Liver (tissue), 9 donors: ENCODE data around the gene TSPAN7. TPM values are rescaled to one million over a fixed set of nuclear protein-coding genes. Genes with fewer than 3 reads are reported as not detected.

Source experiments
- DNase-seq: peaks from one replicate; pipeline ENCODE4 v3.0.0-alpha.2; 2017; ENCODE audit warnings: low spot score
- H3K27ac ChIP-seq, 2 donors: one replicate each; pipeline ENCODE4 v1.7.0; 2013; ENCODE audit warnings: inconsistent platforms in 2 of 2, low read length in 2 of 2, control low read depth in 1 of 2, low read depth in 1 of 2, mild to moderate bottlenecking in 1 of 2
- H3K27me3 ChIP-seq, 4 donors: one replicate each; pipeline versions ENCODE4 v1.6.1 to v1.7.0; 2013; ENCODE audit warnings: low read length in 3 of 4, inconsistent platforms in 1 of 4, mild to moderate bottlenecking in 1 of 4, moderate library complexity in 1 of 4; ENCODE audit not compliant: control insufficient read depth in 4 of 4, insufficient read depth in 4 of 4
- H3K36me3 ChIP-seq, 4 donors: one replicate each; pipeline versions ENCODE4 v1.6.1 to v1.7.0; 2013; ENCODE audit warnings: low read length in 3 of 4, mild to moderate bottlenecking in 3 of 4, low read depth in 1 of 4, moderate library complexity in 1 of 4; ENCODE audit not compliant: control insufficient read depth in 4 of 4, insufficient read depth in 3 of 4
- H3K4me1 ChIP-seq, 4 donors: one replicate each; pipeline versions ENCODE4 v1.6.1 to v1.7.0; 2013; ENCODE audit warnings: low read length in 3 of 4, mild to moderate bottlenecking in 3 of 4, moderate library complexity in 1 of 4; ENCODE audit not compliant: control insufficient read depth in 4 of 4, insufficient read depth in 4 of 4
- H3K4me3 ChIP-seq, 3 donors: one replicate each; pipeline versions ENCODE4 v1.6.1 to v1.7.0; 2013; ENCODE audit warnings: low read length in 3 of 3, control low read depth in 1 of 3, low read depth in 1 of 3, mild to moderate bottlenecking in 1 of 3
- H3K9ac ChIP-seq, 2 donors: one replicate each; pipeline ENCODE4 v1.7.0; 2013; ENCODE audit warnings: low read length in 2 of 2, mild to moderate bottlenecking in 2 of 2, moderate library complexity in 2 of 2, control low read depth in 1 of 2, low read depth in 1 of 2
- H3K9me3 ChIP-seq, 4 donors: one replicate each; pipeline versions ENCODE4 v1.6.1 to v1.7.0; 2013; ENCODE audit warnings: low read length in 3 of 4; ENCODE audit not compliant: control insufficient read depth in 4 of 4
- ATF3 ChIP-seq: IDR thresholded peaks from 2 replicates; pipeline ENCODE4 v1.6.1; 2016; ENCODE audit warnings: antibody characterized with exemption
- CTCF ChIP-seq: fragments of 150-350 bp; IDR thresholded peaks from 2 replicates; pipeline ENCODE4 v1.5.1; 2017; ENCODE audit warnings: improper control_type of control experiment, low read depth, low read length; ENCODE audit not compliant: missing input control
- EGR1 ChIP-seq, 2 donors: IDR thresholded peaks; 2 replicates each; pipeline ENCODE4 v1.6.1; 2016 to 2018; ENCODE audit warnings: antibody characterized with exemption in 2 of 2, low read depth in 2 of 2
- GABPA ChIP-seq, 2 donors: IDR thresholded peaks in 1 of 2; conservative IDR thresholded peaks in 1 of 2; 2 replicates each; pipeline ENCODE4 v1.6.1; 2016; ENCODE audit warnings: antibody characterized with exemption in 2 of 2, mild to moderate bottlenecking in 1 of 2, moderate library complexity in 1 of 2
- HNF4G ChIP-seq: IDR thresholded peaks from 2 replicates; pipeline ENCODE4 v1.6.1; 2016; ENCODE audit warnings: antibody characterized with exemption
- JUND ChIP-seq, 2 donors: IDR thresholded peaks; 2 replicates each; pipeline ENCODE4 v1.6.1; 2016; ENCODE audit warnings: antibody characterized with exemption in 2 of 2
- MAX ChIP-seq: IDR thresholded peaks from 2 replicates; pipeline ENCODE4 v1.6.1; 2016; ENCODE audit warnings: antibody characterized with exemption
- RAD21 ChIP-seq, 2 donors: IDR thresholded peaks; 2 replicates each; pipeline ENCODE4 v1.6.1; 2016; ENCODE audit warnings: antibody characterized with exemption in 2 of 2, mild to moderate bottlenecking in 2 of 2
- REST ChIP-seq: IDR thresholded peaks from 2 replicates; pipeline ENCODE4 v1.6.1; 2016; ENCODE audit warnings: antibody characterized with exemption, mild to moderate bottlenecking
- SP1 ChIP-seq: IDR thresholded peaks from 2 replicates; pipeline ENCODE4 v1.6.1; 2018; ENCODE audit warnings: antibody characterized with exemption, mild to moderate bottlenecking
- TAF1 ChIP-seq: conservative IDR thresholded peaks from 2 replicates; pipeline ENCODE4 v1.6.1; 2016; ENCODE audit warnings: antibody characterized with exemption, mild to moderate bottlenecking
- YY1 ChIP-seq: IDR thresholded peaks from 2 replicates; pipeline ENCODE4 v1.6.1; 2016; ENCODE audit warnings: antibody characterized with exemption, mild to moderate bottlenecking
- ZBTB33 ChIP-seq: IDR thresholded peaks from 2 replicates; pipeline ENCODE4 v1.6.1; 2016; ENCODE audit warnings: antibody characterized with exemption
- WGBS: extraction: QIAGEN DNeasy Blood & Tissue Kit; methylation state at CpG from one replicate; pipeline ENCODE4 v1.1.7; 2013; 5-methylcytosine and 5-hydroxymethylcytosine counted together
- polyA plus RNA-seq, 2 donors: library from polyadenylated mRNA; stranded (reverse) in 1 of 2; unstranded in 1 of 2; fragments of 200-250 nt in 1 of 2; fragments of >200 nt in 1 of 2; fragmentation: Nextera tagmentation in 1 of 2; extraction: Ambion mirVana in 1 of 2; gene quantifications; one replicate each; pipeline versions ENCODE4 v1.2.1 to v1.2.3, GENCODE V29; 2013 to 2015
- total RNA-seq, 2 donors: library from RNA; depleted of rRNA; stranded (reverse); fragments of >200 nt; gene quantifications; one replicate each; pipeline ENCODE4 v1.2.3, GENCODE V29; 2014
- donor health status: healthy.
- donor health status: healthy.
- donor health status: healthy.
- donor health status: healthy.
- donor health status: healthy.

Gene TSPAN7
- total and polyA plus RNA-seq, 4 donors: 10.1 to 26.2 (median 17.6) TPM

GRCh38 chrX:38627683-38628082 lies 66.3 kb downstream of the TSPAN7 start:
- no peak for DNase-seq
- peak; percentile 20 for TF ChIP-seq CTCF
- TF ChIP-seq JUND (IDR thresholded peaks at IDR 0.05): no peak
- peak; percentile 24 to 66 for TF ChIP-seq RAD21 (IDR thresholded peaks at IDR 0.05)
- no peaks in the 10 kb centered on the region for H3K4me1 ChIP-seq

GRCh38 chrX:38628587-38628986 lies 67.2 kb downstream of the TSPAN7 start:
- TF ChIP-seq GABPA (IDR thresholded peaks at IDR 0.05 in 1 of 2, conservative IDR thresholded peaks at IDR 0.05 in 1 of 2) (no peak), HNF4G (no peak), JUND (IDR thresholded peaks at IDR 0.05) (no peak), ZBTB33 (no peak), TAF1 (no peak)
- Histone ChIP-seq H3K27me3 (peaks cover 0 to 6% (median 0%) of the 10 kb centered on the region in 4 donors), H3K4me1 (no peaks in the 10 kb centered on the region), H3K9ac (no peak overlapping the region), H3K9me3 (no peaks in the 10 kb centered on the region), H3K36me3 (no peaks in the 10 kb centered on the region), H3K27ac (no peak overlapping the region), H3K4me3 (no peak overlapping the region)
- DNase-seq: no peak

More at GRCh38 chrX:38627683-38628082, 66.3 kb downstream of the TSPAN7 start:
- Histone ChIP-seq H3K9me3 (no peaks in the 10 kb centered on the region), H3K4me3 (no peak overlapping the region), H3K36me3 (no peaks in the 10 kb centered on the region), H3K27me3 (peaks cover 0 to 3% (median 0%) of the 10 kb centered on the region in 4 donors), H3K9ac (no peak overlapping the region), H3K27ac (no peak overlapping the region)

GRCh38 chrX:38632516-38632915 lies 71.2 kb downstream of the TSPAN7 start:
- H3K27me3 ChIP-seq: peaks cover 0 to 3% (median 0%) of the 10 kb centered on the region in 4 donors
- H3K4me1 ChIP-seq: peaks cover 0 to 4% (median 0%) of the 10 kb centered on the region in 4 donors
- WGBS: 33% methylated on average over 2 of the region's 2 CpGs
- no peak overlapping the region for H3K4me3 ChIP-seq
- no peak overlapping the region for H3K9ac ChIP-seq
- H3K27ac ChIP-seq: no peak overlapping the region
- DNase-seq: no peak
- no peaks in the 10 kb centered on the region for H3K9me3 ChIP-seq
- H3K36me3 ChIP-seq: no peaks in the 10 kb centered on the region
- TF ChIP-seq YY1 (peak; percentile 57), MAX (no peak)

GRCh38 chrX:38634665-38635064 lies 73.3 kb downstream of the TSPAN7 start:
- Histone ChIP-seq H3K9ac (no peak overlapping the region), H3K9me3 (no peaks in the 10 kb centered on the region), H3K4me3 (no peak overlapping the region), H3K36me3 (no peaks in the 10 kb centered on the region), H3K27ac (no peak overlapping the region), H3K27me3 (peaks cover 0 to 3% (median 0%) of the 10 kb centered on the region in 4 donors), H3K4me1 (peaks cover 0 to 5% (median 0%) of the 10 kb centered on the region in 4 donors)
- TF ChIP-seq SP1 (no peak), EGR1 (IDR thresholded peaks at IDR 0.05; ENCODE audit: low read depth in 2 of 2) (no peak), MAX (no peak), ATF3 (no peak), GABPA (IDR thresholded peaks at IDR 0.05 in 1 of 2, conservative IDR thresholded peaks at IDR 0.05 in 1 of 2) (no peak), REST (no peak), JUND (IDR thresholded peaks at IDR 0.05) (no peak)
- WGBS: 76% methylated on average over 2 of the region's 2 CpGs
- DNase-seq: peak; percentile 59
